ENCODE measurements around the gene SNX8. TPM values are rescaled to one million over a fixed set of nuclear protein-coding genes. Genes with fewer than 3 reads are reported as not detected.
A peak's percentile ranks its signal among the peaks of the same experiment; 100 is the strongest.

Gene SNX8, protein sequence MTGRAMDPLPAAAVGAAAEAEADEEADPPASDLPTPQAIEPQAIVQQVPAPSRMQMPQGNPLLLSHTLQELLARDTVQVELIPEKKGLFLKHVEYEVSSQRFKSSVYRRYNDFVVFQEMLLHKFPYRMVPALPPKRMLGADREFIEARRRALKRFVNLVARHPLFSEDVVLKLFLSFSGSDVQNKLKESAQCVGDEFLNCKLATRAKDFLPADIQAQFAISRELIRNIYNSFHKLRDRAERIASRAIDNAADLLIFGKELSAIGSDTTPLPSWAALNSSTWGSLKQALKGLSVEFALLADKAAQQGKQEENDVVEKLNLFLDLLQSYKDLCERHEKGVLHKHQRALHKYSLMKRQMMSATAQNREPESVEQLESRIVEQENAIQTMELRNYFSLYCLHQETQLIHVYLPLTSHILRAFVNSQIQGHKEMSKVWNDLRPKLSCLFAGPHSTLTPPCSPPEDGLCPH
- total RNA-seq = 8.3 TPM

DNA sequence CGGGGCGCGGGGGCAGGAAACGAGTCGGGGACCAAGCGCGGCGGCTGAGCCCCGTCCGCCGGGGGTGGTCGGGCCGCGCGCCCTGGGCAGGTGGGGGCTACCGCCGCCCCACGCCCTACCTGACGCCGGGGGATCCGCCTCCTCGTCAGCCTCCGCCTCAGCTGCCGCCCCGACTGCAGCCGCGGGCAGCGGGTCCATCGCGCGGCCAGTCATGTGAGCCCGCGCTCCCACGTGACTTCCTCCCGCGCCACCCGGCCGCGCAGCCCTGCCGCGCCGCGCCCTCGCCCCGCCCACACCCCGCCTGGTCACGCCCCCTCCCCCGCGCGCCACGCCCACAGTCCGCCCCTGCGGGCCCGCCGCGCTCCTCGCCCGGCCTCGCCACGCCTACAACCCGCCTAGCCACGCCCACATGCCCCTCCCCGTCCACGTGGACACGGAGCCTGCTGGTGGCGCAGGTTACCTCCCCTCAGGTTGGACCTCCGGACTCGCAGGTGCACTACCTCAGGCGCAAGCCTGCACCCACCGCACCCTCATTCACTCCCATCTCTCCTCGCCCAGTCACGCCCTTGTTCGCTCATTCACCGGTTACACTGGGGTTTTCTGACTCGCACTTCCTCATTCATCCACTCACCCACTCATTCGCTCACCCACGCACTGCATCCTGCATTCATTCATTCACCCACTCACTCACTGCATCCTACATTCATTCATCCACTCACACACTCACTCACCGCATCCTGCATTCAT, at the start of gene SNX8:
Gene SNX8 (minus strand): TSS at position 233 of the 747 bp plus-strand sequence. CDS start 20 bp downstream, at position 213.
- H3K27ac ChIP-seq = peak within 1 kb of the TSS; percentile 81
- intact Hi-C loops (cut with DNase I) = no loop called here
- no peaks in the 10 kb centered on the region for H3K27me3 ChIP-seq
- TF ChIP-seq, protein P1, sequence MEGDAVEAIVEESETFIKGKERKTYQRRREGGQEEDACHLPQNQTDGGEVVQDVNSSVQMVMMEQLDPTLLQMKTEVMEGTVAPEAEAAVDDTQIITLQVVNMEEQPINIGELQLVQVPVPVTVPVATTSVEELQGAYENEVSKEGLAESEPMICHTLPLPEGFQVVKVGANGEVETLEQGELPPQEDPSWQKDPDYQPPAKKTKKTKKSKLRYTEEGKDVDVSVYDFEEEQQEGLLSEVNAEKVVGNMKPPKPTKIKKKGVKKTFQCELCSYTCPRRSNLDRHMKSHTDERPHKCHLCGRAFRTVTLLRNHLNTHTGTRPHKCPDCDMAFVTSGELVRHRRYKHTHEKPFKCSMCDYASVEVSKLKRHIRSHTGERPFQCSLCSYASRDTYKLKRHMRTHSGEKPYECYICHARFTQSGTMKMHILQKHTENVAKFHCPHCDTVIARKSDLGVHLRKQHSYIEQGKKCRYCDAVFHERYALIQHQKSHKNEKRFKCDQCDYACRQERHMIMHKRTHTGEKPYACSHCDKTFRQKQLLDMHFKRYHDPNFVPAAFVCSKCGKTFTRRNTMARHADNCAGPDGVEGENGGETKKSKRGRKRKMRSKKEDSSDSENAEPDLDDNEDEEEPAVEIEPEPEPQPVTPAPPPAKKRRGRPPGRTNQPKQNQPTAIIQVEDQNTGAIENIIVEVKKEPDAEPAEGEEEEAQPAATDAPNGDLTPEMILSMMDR (IDR thresholded peaks at IDR 0.05) = no peak
- TF ChIP-seq POLR2A (IDR thresholded peaks at IDR 0.05) (peak in 1 of 2 donors; percentile 39), POLR2AphosphoS5 (IDR thresholded peaks at IDR 0.05; ENCODE audit: insufficient read depth in 1 of 2, low read depth in 1 of 2) (no peak)
- H3K36me3 ChIP-seq = no peaks in the 10 kb centered on the region
- H3K4me3 ChIP-seq = peak within 1 kb of the TSS; percentile 91 to 94
- peak in 1 of 2 donors; percentile 91 for DNase-seq (ENCODE audit: extremely low spot score in 2 of 2)
- H3K9me3 ChIP-seq = no peaks in the 10 kb centered on the region
- peaks cover 20% of the 10 kb centered on the region for H3K4me1 ChIP-seq

DNA sequence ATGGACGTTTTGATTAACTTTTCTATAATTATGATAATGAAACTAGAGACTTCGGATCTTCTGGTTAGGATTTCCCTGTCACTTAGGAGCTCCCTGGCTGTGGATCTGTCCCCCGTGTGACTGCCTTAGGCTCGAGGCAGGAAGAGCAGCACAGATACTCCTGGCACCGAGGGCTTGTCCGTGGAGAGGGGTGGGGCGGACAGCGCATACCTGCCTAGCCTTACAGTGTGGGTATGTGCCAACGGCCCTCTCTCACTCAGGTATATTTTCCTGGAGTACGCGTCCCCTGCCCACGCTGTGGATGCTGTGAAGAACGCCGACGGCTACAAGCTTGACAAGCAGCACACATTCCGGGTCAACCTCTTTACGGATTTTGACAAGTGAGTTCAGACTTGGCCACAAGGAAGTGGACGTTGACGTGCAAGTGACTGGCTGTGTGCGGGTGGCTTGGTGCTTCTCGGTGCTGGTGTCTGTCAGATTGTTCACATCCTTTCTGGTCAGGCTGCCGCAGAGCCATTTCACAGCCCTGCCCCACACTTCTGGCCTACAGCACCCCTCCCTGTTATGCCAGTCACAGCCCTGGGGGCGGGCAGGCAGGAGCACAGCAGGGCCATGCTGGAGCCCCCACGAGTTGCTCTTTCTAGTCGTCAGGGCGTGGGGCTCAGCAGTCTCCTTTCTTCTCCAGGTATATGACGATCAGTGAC, 48.3 kb upstream of the SNX8 start:
- DNase-seq (ENCODE audit: extremely low spot score in 2 of 2) = no peak
- Histone ChIP-seq H3K4me1 (peaks cover 36% of the 10 kb centered on the region), H3K9me3 (no peaks in the 10 kb centered on the region), H3K27me3 (no peaks in the 10 kb centered on the region), H3K27ac (no peak overlapping the region), H3K4me3 (no peak overlapping the region), H3K36me3 (peaks cover 0 to 64% of the 10 kb centered on the region in 2 donors)
- TF ChIP-seq, protein P1 (IDR thresholded peaks at IDR 0.05) = no peak
- TF ChIP-seq POLR2A (IDR thresholded peaks at IDR 0.05) (no peak), POLR2AphosphoS5 (IDR thresholded peaks at IDR 0.05; ENCODE audit: insufficient read depth in 1 of 2, low read depth in 1 of 2) (no peak)
- intact Hi-C loops (cut with DNase I) = no loop called here

DNA sequence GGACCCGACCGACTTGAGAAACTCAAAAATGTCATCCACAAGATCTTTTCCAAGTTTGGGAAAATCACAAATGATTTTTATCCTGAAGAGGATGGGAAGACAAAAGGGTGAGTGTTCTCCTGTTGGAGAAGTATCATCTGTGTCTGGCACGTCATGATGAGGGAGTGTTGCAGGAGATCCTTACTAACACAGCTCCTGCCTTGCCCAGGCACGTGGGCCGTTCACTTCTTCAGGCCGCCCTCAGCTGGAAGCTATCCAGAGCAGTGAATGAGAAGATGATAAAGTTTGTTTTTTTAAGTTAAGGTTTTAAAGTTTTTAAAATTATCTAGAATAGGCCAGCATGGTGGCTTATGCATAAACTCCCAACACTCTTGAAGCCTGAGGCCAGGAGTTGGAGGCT, 46.6 kb upstream of the SNX8 start:
- TF ChIP-seq POLR2AphosphoS5 (IDR thresholded peaks at IDR 0.05; ENCODE audit: insufficient read depth in 1 of 2, low read depth in 1 of 2) (no peak), POLR2A (IDR thresholded peaks at IDR 0.05) (no peak)
- TF ChIP-seq, protein P1 (IDR thresholded peaks at IDR 0.05) = no peak
- H3K27ac ChIP-seq = no peak overlapping the region
- H3K27me3 ChIP-seq = no peaks in the 10 kb centered on the region
- intact Hi-C loops (cut with DNase I) = no loop called here
- H3K4me3 ChIP-seq = no peak overlapping the region
- peaks cover 54% of the 10 kb centered on the region for H3K4me1 ChIP-seq
- DNase-seq (ENCODE audit: extremely low spot score in 2 of 2) = no peak
- no peaks in the 10 kb centered on the region for H3K9me3 ChIP-seq
- H3K36me3 ChIP-seq = peaks cover 0 to 48% of the 10 kb centered on the region in 2 donors

DNA sequence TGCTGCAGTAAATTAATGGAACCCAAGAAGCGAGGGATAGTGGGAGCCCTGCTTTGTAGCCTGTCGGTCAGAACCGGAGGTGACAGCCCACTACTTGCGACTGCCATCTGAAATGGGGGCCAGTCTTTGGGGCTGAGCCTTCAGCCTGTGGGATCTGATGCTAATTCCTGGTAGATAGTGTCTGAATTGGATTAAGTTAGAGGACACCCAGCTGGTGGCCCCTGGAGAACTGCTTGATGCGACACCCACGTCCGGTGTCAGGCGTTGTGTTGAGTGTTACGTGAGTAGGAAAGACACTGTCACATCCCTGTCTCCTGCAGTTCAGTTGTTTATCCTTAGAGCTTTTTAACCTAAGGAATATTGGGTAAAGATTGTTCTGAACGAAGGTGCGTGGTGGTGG, 45.4 kb upstream of the SNX8 start:
- H3K27me3 ChIP-seq = no peaks in the 10 kb centered on the region
- TF ChIP-seq, protein P1 (IDR thresholded peaks at IDR 0.05) = no peak
- no peak for TF ChIP-seq POLR2A (IDR thresholded peaks at IDR 0.05)
- intact Hi-C loops (cut with DNase I) = loop anchor here (10.0 kb wide), 1 partner anchor 785 kb away; the partner anchor contains the start of gene PSMG3
- peaks cover 0 to 38% of the 10 kb centered on the region in 2 donors for H3K36me3 ChIP-seq
- H3K4me3 ChIP-seq = no peak overlapping the region
- DNase-seq (ENCODE audit: extremely low spot score in 2 of 2) = no peak
- no peak overlapping the region for H3K27ac ChIP-seq
- peaks cover 61% of the 10 kb centered on the region for H3K4me1 ChIP-seq
- H3K9me3 ChIP-seq = no peaks in the 10 kb centered on the region

All from vagina (tissue), 2 donors.